Thoracic aorta (tissue), 2 donors: Measurements from ENCODE around the gene USP38. TPM values are rescaled to one million over a fixed set of nuclear protein-coding genes. Genes with fewer than 3 reads are reported as not detected.
"Not testable (repeated sequence)": the region's sequence is repeated elsewhere in the genome, so short reads cannot be mapped to it uniquely, and the experiment has no call there.

Experiments used
- ATAC-seq: fragments of 150-250 bp; one replicate; pipeline ENCODE4 v1.8.0; 2017; ENCODE audit warnings: low read depth; ENCODE audit not compliant: insufficient number of reproducible peaks, low FRiP score
- DNase-seq: peaks from one replicate; pipeline ENCODE4 v3.0.0-alpha.2; 2020; ENCODE audit warnings: low spot score
- H3K27ac ChIP-seq, 2 donors: fragments of 200-600 bp; sonication (generic); 1 replicate in 1 of 2; 2 replicates in 1 of 2; pipeline ENCODE4 v1.5.1; 2016; ENCODE audit warnings: mild to moderate bottlenecking in 2 of 2, moderate library complexity in 2 of 2
- H3K27me3 ChIP-seq: fragments of 200-600 bp; sonication (generic); replicated peaks from 2 replicates; pipeline ENCODE4 v1.6.0; 2016; ENCODE audit warnings: mild to moderate bottlenecking; ENCODE audit not compliant: insufficient read depth
- H3K36me3 ChIP-seq: fragments of 200-600 bp; sonication (generic); one replicate; pipeline ENCODE4 v1.5.1; 2016
- H3K4me1 ChIP-seq, 2 donors: fragments of 200-600 bp; sonication (generic); 1 replicate in 1 of 2; 2 replicates in 1 of 2; pipeline versions ENCODE4 v1.5.1 to v1.6.0; 2016; ENCODE audit warnings: low read depth in 2 of 2, mild to moderate bottlenecking in 1 of 2; ENCODE audit not compliant: control insufficient read depth in 1 of 2
- H3K4me3 ChIP-seq: fragments of 200-600 bp; sonication (generic); 2 replicates; pipeline ENCODE4 v1.5.1; 2016; ENCODE audit warnings: mild to moderate bottlenecking
- H3K9me3 ChIP-seq: fragments of 200-600 bp; sonication (generic); 2 replicates; pipeline ENCODE4 v1.5.1; 2016
- total RNA-seq, 2 donors: library from RNA; depleted of rRNA; stranded (reverse); fragments of >200 nt; gene quantifications; one replicate each; pipeline versions ENCODE4 v1.1.0 to v1.2.3, GENCODE V29; 2016
- TF ChIP-seq, protein P1 (sequence below): fragments of 200-600 bp; sonication (generic); IDR thresholded peaks from one replicate; pipeline ENCODE4 v1.5.1; 2019; ENCODE audit warnings: antibody characterized with exemption

Gene USP38
- total RNA-seq, 2 donors from 2014 or later, result 20.7 to 22.9 TPM

DNA sequence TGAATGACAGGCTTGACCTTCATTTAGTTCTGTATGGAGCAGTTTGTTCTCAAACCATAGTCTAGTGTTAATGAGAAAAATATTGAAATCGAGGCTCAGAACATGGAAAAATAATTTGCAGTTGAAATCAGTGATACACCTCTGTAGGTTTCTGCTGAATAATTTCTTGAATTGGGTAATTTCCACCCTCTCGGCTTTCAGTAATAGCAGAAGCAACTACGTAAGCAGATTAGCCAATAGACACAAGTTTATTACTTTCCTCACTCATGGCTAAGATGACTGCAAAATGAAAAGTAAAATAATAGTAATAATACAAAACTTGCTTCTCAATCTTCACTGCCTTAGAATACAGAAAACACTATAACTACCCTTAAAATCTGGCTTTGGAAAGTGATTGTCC is 46.0 kb downstream of the USP38 start:
- Histone ChIP-seq H3K27ac (no peak overlapping the region), H3K4me1 (no peaks in the 10 kb centered on the region), H3K4me3 (no peak overlapping the region), H3K36me3 (no peaks in the 10 kb centered on the region), H3K27me3 (no peaks in the 10 kb centered on the region), H3K9me3 (no peaks in the 10 kb centered on the region)
- DNase-seq, result no peak
- no peak for ATAC-seq
- TF ChIP-seq, protein P1, sequence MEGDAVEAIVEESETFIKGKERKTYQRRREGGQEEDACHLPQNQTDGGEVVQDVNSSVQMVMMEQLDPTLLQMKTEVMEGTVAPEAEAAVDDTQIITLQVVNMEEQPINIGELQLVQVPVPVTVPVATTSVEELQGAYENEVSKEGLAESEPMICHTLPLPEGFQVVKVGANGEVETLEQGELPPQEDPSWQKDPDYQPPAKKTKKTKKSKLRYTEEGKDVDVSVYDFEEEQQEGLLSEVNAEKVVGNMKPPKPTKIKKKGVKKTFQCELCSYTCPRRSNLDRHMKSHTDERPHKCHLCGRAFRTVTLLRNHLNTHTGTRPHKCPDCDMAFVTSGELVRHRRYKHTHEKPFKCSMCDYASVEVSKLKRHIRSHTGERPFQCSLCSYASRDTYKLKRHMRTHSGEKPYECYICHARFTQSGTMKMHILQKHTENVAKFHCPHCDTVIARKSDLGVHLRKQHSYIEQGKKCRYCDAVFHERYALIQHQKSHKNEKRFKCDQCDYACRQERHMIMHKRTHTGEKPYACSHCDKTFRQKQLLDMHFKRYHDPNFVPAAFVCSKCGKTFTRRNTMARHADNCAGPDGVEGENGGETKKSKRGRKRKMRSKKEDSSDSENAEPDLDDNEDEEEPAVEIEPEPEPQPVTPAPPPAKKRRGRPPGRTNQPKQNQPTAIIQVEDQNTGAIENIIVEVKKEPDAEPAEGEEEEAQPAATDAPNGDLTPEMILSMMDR, result no peak

- Histone ChIP-seq H3K27ac (no peak overlapping the region), H3K27me3 (no peaks in the 10 kb centered on the region), H3K4me3 (no peak overlapping the region), H3K36me3 (no peaks in the 10 kb centered on the region), H3K9me3 (no peaks in the 10 kb centered on the region), H3K4me1 (no peaks in the 10 kb centered on the region)
- TF ChIP-seq, protein P1, result no peak
- DNase-seq (no peak), ATAC-seq (no peak)
Measured at GRCh38 chr4:143232277-143232676, 47.6 kb downstream of the USP38 start.

- no peak overlapping the region for H3K4me3 ChIP-seq
- H3K4me1 ChIP-seq, result no peaks in the 10 kb centered on the region
- H3K27ac ChIP-seq, result no peak overlapping the region
- TF ChIP-seq, protein P1, result no peak
- H3K36me3 ChIP-seq, result no peaks in the 10 kb centered on the region
- ATAC-seq (no peak), DNase-seq (no peak)
- H3K9me3 ChIP-seq, result no peaks in the 10 kb centered on the region
- no peaks in the 10 kb centered on the region for H3K27me3 ChIP-seq
Measured at GRCh38 chr4:143234153-143234552, 49.4 kb downstream of the USP38 start.

- H3K27ac ChIP-seq, H3K4me1 ChIP-seq, H3K4me3 ChIP-seq, DNase-seq, H3K27me3 ChIP-seq, H3K36me3 ChIP-seq, H3K9me3 ChIP-seq, ATAC-seq: not testable (repeated sequence)
Measured at GRCh38 chr4:143237195-143237594, 52.5 kb downstream of the USP38 start.

GRCh38 chr4:143240939-143241679 is 56.4 kb downstream of the USP38 start:
- TF ChIP-seq, protein P1, result no peak
- Histone ChIP-seq H3K9me3 (no peaks in the 10 kb centered on the region), H3K4me1 (no peaks in the 10 kb centered on the region), H3K27ac (no peak overlapping the region), H3K4me3 (no peak overlapping the region), H3K27me3 (no peaks in the 10 kb centered on the region), H3K36me3 (no peaks in the 10 kb centered on the region)
- DNase-seq (no peak), ATAC-seq (no peak)

- Histone ChIP-seq H3K27ac (no peak overlapping the region), H3K9me3 (no peaks in the 10 kb centered on the region), H3K27me3 (no peaks in the 10 kb centered on the region), H3K36me3 (no peaks in the 10 kb centered on the region), H3K4me1 (no peaks in the 10 kb centered on the region), H3K4me3 (no peak overlapping the region)
- TF ChIP-seq, protein P1, result no peak
- DNase-seq (no peak), ATAC-seq (no peak)
Measured at GRCh38 chr4:143241892-143242291, 57.2 kb downstream of the USP38 start.
